ENCODE measurements around the gene OCIAD2.

- TF ChIP-seq EP300 (IDR thresholded peaks at IDR 0.05) (no peak), POLR2AphosphoS5 (IDR thresholded peaks at IDR 0.05) (no peak), CTCF (IDR thresholded peaks at IDR 0.05) (no peak), POLR2A (IDR thresholded peaks at IDR 0.05; ENCODE audit: low read depth) (no peak)
Observed at GRCh38 chr4:48931459-48931858, 24.9 kb upstream of the OCIAD2 start.
